Posterior vena cava (tissue), 2 donors: ENCODE measurements around the gene HLA-DQA1. TPM values are rescaled to one million over a fixed set of nuclear protein-coding genes. Genes with fewer than 3 reads are reported as not detected.
"Not testable (repeated sequence)": the region's sequence is repeated elsewhere in the genome, so short reads cannot be mapped to it uniquely, and the experiment has no call there.

ENCODE experiments used
- DNase-seq: peaks from one replicate; pipeline ENCODE4 v3.0.0-alpha.2; 2020; ENCODE audit warnings: low spot score
- intact Hi-C, 2 donors: fragments of 100-400 bp; cut with DNase I; formaldehyde crosslinking; loops; one replicate each; pipeline versions ENCODE4 v1.14.1 to v1.14.2; 2022 to 2023
- long read RNA-seq, 2 donors: library from polyadenylated mRNA; unstranded; transcript quantifications; one replicate each; pipeline ENCODE4 v2.0.0, GENCODE V29; 2020 to 2021
- total RNA-seq, 2 donors: library from RNA; stranded (reverse); fragmentation: NEBNext Ultra II Directional; extraction: Animal tissue kit (Norgen Biotek cat#: 25700); gene quantifications; one replicate each; pipeline ENCODE4 v1.2.1, GENCODE V29; 2021
- donor health status: DM: yes; HTN: yes; CAD: no.
- donor health status: DM: yes; HTN: yes; CAD: no.

HLA-DQA1 gene
- total RNA-seq = 10 to 100 TPM in 1 of 2 donors, 1 to 10 TPM in 1; 8.7 to 10.8 TPM
- long read RNA-seq, donor 1, partial matches to known transcripts = 0 of 1 reads
- long read RNA-seq, donor 1, other reads (novel, unspliced or antisense) = 1 of 1 reads
- long read RNA-seq, donor 2, partial matches to known transcripts = 2 of 5 reads
- long read RNA-seq, donor 2, other reads (novel, unspliced or antisense) = 0 of 5 reads

DNA sequence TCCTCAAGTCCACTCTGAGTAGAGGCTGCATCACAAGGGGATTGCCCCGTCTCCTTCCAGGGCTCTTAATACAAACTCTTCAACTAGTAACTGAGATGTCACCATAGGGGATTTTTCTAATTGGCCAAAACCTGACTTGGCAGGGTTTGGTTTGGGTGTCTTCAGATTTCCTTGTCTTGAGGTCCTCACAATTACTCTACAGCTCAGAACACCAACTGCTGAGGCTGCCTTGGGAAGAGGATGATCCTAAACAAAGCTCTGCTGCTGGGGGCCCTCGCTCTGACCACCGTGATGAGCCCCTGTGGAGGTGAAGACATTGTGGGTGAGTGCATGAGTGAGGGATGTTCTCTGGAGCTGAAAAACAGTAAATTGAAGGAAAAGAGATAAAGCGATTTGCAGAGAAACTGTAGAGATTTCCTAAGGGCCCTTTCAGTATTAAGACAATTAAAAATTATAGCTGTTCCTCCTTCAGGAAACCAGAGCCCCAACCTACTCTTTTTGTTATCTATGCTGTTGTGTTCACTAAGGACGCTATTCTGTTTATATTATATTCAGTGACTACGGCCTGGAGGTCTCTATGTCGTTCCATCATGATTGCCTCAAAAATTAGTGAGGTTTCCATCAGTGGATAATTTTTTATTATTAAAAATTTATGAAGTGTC, at the start of gene HLA-DQA1:
TSS of gene HLA-DQA1 (plus strand) at position 188 of the 662 bp plus-strand sequence. CDS start at position 241, 53 bp downstream.
- DNase-seq = no peak
- intact Hi-C loops = no loop called here

GRCh38 chr6:32588156-32588555, 49.0 kb upstream of the HLA-DQA1 start:
- intact Hi-C loops = no loop called here
- no peak for DNase-seq

- DNase-seq = no peak
- intact Hi-C loops = no loop called here
Observed at GRCh38 chr6:32589596-32590449, 47.4 kb upstream of the HLA-DQA1 start, which contains the start of gene HLA-DRB1. TSS of gene HLA-DRB1 (minus strand) at chr6:32589848. CDS start at chr6:32589742, 106 bp downstream.

- intact Hi-C loops, DNase-seq: not testable (repeated sequence)
Observed at GRCh38 chr6:32590713-32591112, 46.5 kb upstream of the HLA-DQA1 start.

DNA sequence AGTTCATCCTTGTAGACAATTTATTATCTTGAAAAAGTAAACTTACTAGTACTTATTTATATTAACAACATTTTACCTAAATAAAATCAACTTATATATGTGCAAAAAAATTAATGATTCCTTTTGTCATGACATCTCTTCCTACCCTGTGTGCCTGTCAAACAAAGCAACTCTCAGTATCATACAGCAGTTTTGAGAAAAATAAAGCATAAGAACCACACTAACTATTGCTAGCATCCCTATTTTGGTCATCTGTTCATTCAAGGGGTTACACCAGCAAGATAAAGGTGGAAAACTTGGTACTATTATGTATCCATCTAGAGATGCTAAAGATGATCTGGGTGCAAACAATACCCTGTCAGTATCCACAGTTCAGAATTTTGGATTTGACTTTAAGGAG, 40.2 kb upstream of the HLA-DQA1 start:
- intact Hi-C loops = no loop called here
- no peak for DNase-seq

GRCh38 chr6:32602383-32602782, 34.8 kb upstream of the HLA-DQA1 start:
- intact Hi-C loops = no loop called here
- no peak for DNase-seq

GRCh38 chr6:32603222-32603621, 34.0 kb upstream of the HLA-DQA1 start:
- no peak for DNase-seq
- intact Hi-C loops = no loop called here

GRCh38 chr6:32603888-32604287, 33.3 kb upstream of the HLA-DQA1 start:
- intact Hi-C loops = no loop called here
- DNase-seq = no peak

DNA sequence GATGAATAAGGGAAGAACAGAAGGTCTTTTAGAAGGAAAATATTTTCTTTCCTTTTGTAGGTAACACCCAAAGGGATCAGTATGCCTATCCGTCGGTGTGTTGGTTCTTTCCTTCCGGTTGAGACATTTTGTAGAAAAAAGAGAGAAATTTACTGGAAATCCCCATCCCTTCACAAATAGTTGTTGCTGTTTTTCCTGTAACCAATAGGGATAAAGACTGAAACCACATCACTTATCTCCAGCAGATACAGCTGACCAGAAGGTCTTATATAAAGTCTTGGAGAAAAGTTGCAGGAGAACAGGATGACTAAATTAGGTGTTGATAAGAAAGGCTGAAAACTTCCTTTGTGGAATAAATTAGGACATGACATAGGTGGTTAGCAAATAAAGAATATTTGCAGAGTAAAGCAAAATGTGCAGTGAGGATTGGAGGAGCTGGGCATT, 32.8 kb upstream of the HLA-DQA1 start:
- intact Hi-C loops = no loop called here
- DNase-seq = no peak

GRCh38 chr6:32607263-32607987, 29.8 kb upstream of the HLA-DQA1 start:
- intact Hi-C loops = no loop called here
- DNase-seq = no peak

DNA sequence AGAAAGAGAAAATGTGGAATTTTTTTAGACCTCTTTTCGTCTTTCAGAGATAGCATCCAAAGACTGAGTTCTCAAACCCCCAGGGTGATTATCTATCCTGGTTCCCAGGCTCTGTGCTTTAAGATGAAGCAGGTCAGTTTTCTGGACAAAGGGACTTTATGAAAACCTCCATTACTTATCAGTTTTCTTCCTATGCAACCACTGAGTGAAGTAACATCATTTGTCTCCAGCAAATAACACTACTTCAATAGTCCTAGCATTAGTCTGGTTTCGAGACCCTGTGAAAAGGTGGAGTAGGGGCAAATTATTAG, 29.3 kb upstream of the HLA-DQA1 start:
- intact Hi-C loops = no loop called here
- no peak for DNase-seq

- intact Hi-C loops = no loop called here
- no peak for DNase-seq
Observed at GRCh38 chr6:32608362-32608761, 28.8 kb upstream of the HLA-DQA1 start.

DNA sequence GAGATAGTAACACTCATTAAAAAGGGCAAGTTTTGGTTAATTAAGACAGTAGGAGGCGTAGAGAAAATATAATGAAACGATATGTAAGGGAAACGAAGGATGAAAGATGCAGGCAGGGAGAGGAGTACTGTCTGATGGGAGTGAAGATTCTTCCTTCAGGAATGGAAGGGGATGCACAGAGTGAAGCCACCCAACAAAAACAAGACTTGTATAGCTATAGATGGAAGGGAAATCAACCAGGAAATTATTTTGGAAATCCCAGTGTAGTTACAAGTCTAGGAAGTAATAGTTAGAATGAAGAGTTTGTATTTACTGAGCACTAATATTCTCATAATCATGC, 27.8 kb upstream of the HLA-DQA1 start:
- DNase-seq = no peak
- intact Hi-C loops = no loop called here

DNA sequence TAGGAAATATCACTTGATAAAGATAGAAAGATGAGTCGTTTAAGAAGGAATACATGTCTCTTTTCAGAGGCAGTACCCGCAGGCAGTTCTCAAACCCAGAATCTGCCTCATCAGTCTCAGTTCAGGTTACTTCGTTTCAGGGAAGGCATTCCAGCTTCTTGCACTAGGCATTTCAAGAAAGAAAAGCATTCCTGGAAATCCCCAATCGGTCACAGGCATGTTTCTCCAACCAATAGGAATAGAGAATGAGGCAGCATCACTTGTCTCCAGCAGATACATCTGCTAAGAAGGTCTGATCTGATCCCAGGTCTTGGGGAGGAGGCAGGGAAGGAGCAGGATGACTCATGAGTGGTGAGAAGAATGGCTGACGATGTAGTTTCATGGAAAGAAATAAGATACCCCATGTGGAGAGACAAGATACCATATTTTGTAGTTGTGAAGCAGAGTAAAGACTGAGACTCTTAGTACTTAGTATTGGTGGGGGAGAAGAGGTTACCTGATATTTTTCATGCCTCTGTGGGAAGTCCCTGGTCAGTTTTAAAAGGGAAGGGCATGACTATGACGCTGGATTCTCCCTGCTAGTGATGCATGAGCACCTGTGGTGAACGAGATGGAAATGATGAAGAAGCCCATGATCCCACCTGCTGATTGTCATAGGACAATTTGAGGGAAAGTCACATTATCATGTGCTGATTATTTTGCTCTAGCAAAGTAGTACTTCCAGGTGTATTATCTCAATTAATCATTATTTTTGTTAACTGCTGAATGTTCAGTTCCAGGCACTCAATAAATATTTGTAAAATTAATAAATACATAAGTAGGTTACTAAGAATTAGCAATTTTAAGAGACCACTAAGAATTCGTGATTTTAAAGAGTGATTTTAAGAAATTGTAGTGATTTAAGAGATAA, 27.2 kb upstream of the HLA-DQA1 start:
- DNase-seq = no peak
- intact Hi-C loops = no loop called here

DNA sequence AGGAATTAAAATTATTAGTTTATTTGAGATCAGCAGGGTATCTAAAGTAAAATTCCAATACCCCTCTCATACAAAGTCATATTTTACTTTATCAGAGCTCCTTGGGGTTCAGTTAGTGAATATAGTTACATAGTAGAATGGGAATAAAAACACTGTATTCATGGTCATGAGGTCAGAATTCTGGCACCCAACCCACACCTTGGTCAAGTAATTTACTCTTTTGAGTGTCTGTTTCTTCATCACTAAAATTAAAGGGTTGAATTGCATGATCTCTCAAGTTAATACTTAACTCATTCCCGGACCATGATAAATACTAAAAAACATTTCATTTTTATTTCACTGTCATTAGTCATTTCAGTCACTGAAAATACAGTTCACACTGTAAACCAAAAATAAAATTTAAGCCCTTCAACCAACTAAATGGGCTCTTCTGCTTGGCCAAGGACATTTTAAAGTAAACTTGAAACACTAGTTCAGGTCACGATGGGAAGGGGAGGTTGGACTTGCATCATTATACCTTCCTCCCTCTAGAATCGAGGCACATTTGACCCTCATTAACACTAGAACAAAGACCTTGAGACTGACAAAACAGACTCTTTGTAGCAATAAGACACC, 26.4 kb upstream of the HLA-DQA1 start:
- intact Hi-C loops = no loop called here
- no peak for DNase-seq

- no peak for DNase-seq
- intact Hi-C loops = no loop called here
Observed at GRCh38 chr6:32613475-32613874, 23.7 kb upstream of the HLA-DQA1 start.

GRCh38 chr6:32614366-32615081, 22.7 kb upstream of the HLA-DQA1 start:
- DNase-seq = no peak
- intact Hi-C loops = no loop called here
